Epithelial cell of proximal tubule (primary cell): ENCODE data around the gene ADORA3. TPM values are rescaled to one million over a fixed set of nuclear protein-coding genes. Genes with fewer than 3 reads are reported as not detected.
"Not testable (repeated sequence)": the region's sequence is repeated elsewhere in the genome, so short reads cannot be mapped to it uniquely, and the experiment has no call there.

Experiments used
- DNase-seq: peaks from one replicate; pipeline ENCODE4 v3.0.0-alpha.2; 2011; ENCODE audit warnings: low read depth
- H3K4me3 ChIP-seq: 2 replicates; pipeline ENCODE4 v1.5.1; 2011; ENCODE audit warnings: low read depth, mild to moderate bottlenecking, low read length
- total RNA-seq: library from RNA; depleted of rRNA; stranded (reverse); fragments of >200 nt; gene quantifications from 2 replicates; pipeline ENCODE4 v1.2.3, GENCODE V29; 2015
- TF ChIP-seq, protein P1 (sequence below): conservative IDR thresholded peaks from 2 replicates; pipeline ENCODE4 v1.5.1; 2012; ENCODE audit warnings: low read depth, mild to moderate bottlenecking, low read length

Gene ADORA3
- not detected in 2 replicates for total RNA-seq

DNA sequence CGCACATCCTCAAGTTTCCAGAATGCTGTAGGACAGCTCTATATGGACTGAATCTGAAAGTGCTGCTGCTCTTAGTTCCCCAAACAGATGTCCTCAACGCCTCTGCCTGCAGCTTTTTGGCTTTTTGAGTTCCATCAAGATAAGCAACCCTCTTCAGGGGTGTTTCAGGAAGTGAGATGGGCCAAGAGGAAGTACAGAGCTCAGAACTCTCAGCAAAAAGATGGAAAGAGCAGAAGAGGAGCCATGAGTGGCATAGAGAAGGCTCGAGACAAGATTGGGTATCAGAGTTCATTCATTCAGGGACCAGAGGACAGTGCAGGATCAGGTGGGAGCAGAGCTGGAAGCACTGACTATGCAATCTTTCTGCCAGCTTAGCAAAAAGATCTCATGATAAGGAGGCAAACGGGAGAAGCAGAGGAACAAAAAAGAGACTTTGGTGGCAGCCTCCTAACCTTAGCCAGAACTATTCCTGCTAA, at the start of gene ADORA3, which contains the start of gene TMIGD3:
TSS of gene ADORA3 (minus strand) at position 49 of the 476 bp plus-strand sequence. CDS start 279 bp downstream, outside the sequence.
TSS of gene TMIGD3 (minus strand) at position 49 of the 476 bp plus-strand sequence. CDS start 279 bp downstream, outside the sequence.
- H3K4me3 ChIP-seq, result no peak within 1 kb of the TSS
- TF ChIP-seq, protein P1, sequence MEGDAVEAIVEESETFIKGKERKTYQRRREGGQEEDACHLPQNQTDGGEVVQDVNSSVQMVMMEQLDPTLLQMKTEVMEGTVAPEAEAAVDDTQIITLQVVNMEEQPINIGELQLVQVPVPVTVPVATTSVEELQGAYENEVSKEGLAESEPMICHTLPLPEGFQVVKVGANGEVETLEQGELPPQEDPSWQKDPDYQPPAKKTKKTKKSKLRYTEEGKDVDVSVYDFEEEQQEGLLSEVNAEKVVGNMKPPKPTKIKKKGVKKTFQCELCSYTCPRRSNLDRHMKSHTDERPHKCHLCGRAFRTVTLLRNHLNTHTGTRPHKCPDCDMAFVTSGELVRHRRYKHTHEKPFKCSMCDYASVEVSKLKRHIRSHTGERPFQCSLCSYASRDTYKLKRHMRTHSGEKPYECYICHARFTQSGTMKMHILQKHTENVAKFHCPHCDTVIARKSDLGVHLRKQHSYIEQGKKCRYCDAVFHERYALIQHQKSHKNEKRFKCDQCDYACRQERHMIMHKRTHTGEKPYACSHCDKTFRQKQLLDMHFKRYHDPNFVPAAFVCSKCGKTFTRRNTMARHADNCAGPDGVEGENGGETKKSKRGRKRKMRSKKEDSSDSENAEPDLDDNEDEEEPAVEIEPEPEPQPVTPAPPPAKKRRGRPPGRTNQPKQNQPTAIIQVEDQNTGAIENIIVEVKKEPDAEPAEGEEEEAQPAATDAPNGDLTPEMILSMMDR, result no peak
- DNase-seq, result no peak

DNA sequence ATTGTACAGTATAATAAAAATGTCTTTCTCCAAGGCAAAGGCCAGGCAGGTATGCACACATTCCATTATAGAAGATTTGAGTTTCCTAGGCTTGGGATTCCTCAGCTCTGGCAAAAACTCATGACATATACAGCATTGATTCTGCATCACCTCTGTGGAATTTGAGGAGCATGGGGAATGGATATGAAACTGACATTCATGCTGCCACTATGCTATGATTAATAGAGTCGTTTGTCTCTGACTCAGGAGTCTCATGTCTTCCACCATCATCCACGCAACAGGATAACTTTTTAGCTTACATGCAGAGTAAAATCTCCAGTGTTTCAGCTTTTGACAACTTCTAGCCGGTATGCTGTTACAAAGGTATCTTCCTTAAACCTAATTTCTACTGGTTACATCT, 49.8 kb upstream of the ADORA3 start:
- no peak for DNase-seq
- TF ChIP-seq, protein P1, result no peak
- no peak overlapping the region for H3K4me3 ChIP-seq

GRCh38 chr1:111552587-111552986, 49.2 kb upstream of the ADORA3 start:
- no peak for DNase-seq
- TF ChIP-seq, protein P1, result no peak
- no peak overlapping the region for H3K4me3 ChIP-seq

- no peak overlapping the region for H3K4me3 ChIP-seq
- DNase-seq, result no peak
- TF ChIP-seq, protein P1, result no peak
Measured at GRCh38 chr1:111551623-111552411, 48.4 kb upstream of the ADORA3 start.

- not testable (repeated sequence) for DNase-seq, H3K4me3 ChIP-seq
Measured at GRCh38 chr1:111547786-111548185, 44.4 kb upstream of the ADORA3 start.

DNA sequence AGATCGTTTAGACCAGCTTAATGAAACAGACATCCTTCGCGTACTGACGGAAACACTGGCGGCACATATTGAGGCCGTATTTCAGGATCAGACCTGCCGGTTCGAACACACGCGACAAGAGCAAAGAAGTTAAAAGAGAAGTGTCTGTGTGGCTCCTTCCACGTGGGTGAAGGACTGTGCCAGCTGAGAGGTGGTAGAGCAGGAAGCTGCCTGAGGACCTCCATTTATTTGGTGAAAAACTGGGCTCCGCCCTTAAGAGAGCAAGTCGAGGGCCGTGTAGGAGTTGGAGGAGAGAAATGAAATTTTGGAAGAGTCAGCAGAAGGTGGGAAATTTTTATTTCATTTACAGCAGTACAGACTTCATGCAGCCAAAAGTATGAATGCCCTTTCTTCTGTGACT, 38.8 kb upstream of the ADORA3 start:
- TF ChIP-seq, protein P1, result no peak
- DNase-seq, result no peak
- peak overlapping the region; percentile 37 for H3K4me3 ChIP-seq

DNA sequence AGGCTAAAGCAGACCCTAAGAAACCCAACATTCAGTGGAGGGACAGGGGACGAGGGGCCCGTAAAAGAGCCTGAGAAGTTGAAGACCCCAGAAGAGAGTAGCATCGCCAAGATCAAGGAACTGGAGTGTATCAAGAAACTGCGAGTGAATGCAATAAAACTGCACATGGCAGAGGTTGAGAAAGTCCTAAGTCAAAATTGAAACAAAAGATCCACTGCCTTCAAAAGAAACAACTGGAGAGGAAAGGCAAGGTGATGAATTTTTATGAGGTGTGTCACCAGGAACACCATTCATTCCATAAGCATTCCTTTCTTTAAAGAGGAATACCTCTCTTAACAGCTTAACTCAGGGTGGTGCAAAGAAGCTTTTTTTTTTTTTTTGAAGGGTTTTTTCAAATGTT, 38.3 kb upstream of the ADORA3 start:
- TF ChIP-seq, protein P1, result no peak
- DNase-seq, result peak; percentile 74
- peak overlapping the region; percentile 37 for H3K4me3 ChIP-seq
